GM23338 (cell line): ENCODE results near the gene TTC23. TPM values are rescaled to one million over a fixed set of nuclear protein-coding genes. Genes with fewer than 3 reads are reported as not detected.

ENCODE experiments used
- ATAC-seq: fragments of 200-7000 bp; cut with Tn5 transposase; 3 replicates; pipeline ENCODE4 v1.9.1; 2020
- DNase-seq: peaks from one replicate; pipeline ENCODE4 v3.0.0-alpha.2; 2015; ENCODE audit warnings: low spot score
- H2AFZ ChIP-seq: fragments of 200-600 bp; sonication (generic); 2 replicates; pipeline ENCODE4 v1.8.0; 2016; ENCODE audit warnings: antibody characterized with exemption, mild to moderate bottlenecking, moderate library complexity
- H3F3A ChIP-seq: fragments of 200-600 bp; sonication (generic); replicated peaks from 2 replicates; pipeline ENCODE4 v1.8.0; 2017; ENCODE audit warnings: antibody characterized with exemption, mixed run types, low read depth
- H3K27ac ChIP-seq: fragments of 200-600 bp; sonication (generic); 2 replicates; pipeline ENCODE4 v1.6.1; 2016; ENCODE audit warnings: low read depth
- H3K27me3 ChIP-seq: fragments of 200-600 bp; sonication (generic); 2 replicates; pipeline ENCODE4 v1.8.0; 2016; ENCODE audit warnings: mild to moderate bottlenecking, mixed run types, moderate library complexity; ENCODE audit not compliant: insufficient read depth
- H3K36me3 ChIP-seq: fragments of 200-600 bp; sonication (generic); 2 replicates; pipeline ENCODE4 v1.8.0; 2016; ENCODE audit warnings: mild to moderate bottlenecking; ENCODE audit not compliant: insufficient read depth
- H3K4me1 ChIP-seq: fragments of 200-600 bp; sonication (generic); 2 replicates; pipeline ENCODE4 v1.8.0; 2016; ENCODE audit warnings: mild to moderate bottlenecking, moderate library complexity; ENCODE audit not compliant: insufficient read depth
- H3K4me2 ChIP-seq: fragments of 200-600 bp; sonication (generic); 2 replicates; pipeline ENCODE4 v1.7.1; 2017; ENCODE audit warnings: mixed run types
- H3K4me3 ChIP-seq: fragments of 200-600 bp; sonication (generic); 2 replicates; pipeline ENCODE4 v1.6.1; 2016; ENCODE audit warnings: mixed run types
- H3K79me2 ChIP-seq: fragments of 200-600 bp; sonication (generic); replicated peaks from 2 replicates; pipeline ENCODE4 v1.8.0; 2017; ENCODE audit warnings: mild to moderate bottlenecking; ENCODE audit not compliant: insufficient read depth
- H3K9me2 ChIP-seq: fragments of 200-600 bp; sonication (generic); 2 replicates; pipeline ENCODE4 v1.8.0; 2017; ENCODE audit not compliant: insufficient read depth
- H4K20me1 ChIP-seq: fragments of 200-600 bp; sonication (generic); replicated peaks from 2 replicates; pipeline ENCODE4 v1.8.0; 2017; ENCODE audit warnings: mild to moderate bottlenecking; ENCODE audit not compliant: insufficient read depth
- H3K27ac Mint-ChIP-seq: 2 replicates; pipeline ENCODE4 v1.8.0; 2020; ENCODE audit warnings: inconsistent platforms, mild to moderate bottlenecking, moderate library complexity, mixed read lengths
- H3K27me3 Mint-ChIP-seq: 3 replicates; pipeline ENCODE4 v1.8.0; 2022; ENCODE audit warnings: low read depth, mild to moderate bottlenecking, moderate library complexity, mixed read lengths, inconsistent platforms; ENCODE audit not compliant: insufficient read depth, poor library complexity
- H3K36me3 Mint-ChIP-seq: 3 replicates; pipeline ENCODE4 v1.8.0; 2021; ENCODE audit warnings: low read depth, mild to moderate bottlenecking, inconsistent platforms, moderate library complexity, mixed read lengths
- H3K4me1 Mint-ChIP-seq: 3 replicates; pipeline ENCODE4 v1.8.0; 2020; ENCODE audit warnings: mild to moderate bottlenecking, inconsistent platforms, mixed read lengths
- H3K4me3 Mint-ChIP-seq: 3 replicates; pipeline ENCODE4 v1.8.0; 2021; ENCODE audit warnings: moderate library complexity, mild to moderate bottlenecking, inconsistent platforms, mixed read lengths
- H3K9me3 Mint-ChIP-seq: 3 replicates; pipeline ENCODE4 v1.8.0; 2020; ENCODE audit warnings: moderate library complexity, mild to moderate bottlenecking, inconsistent platforms, mixed read lengths
- CREB1 ChIP-seq: fragments of 250-450 bp; sonication (Bioruptor Pico); IDR thresholded peaks from 2 replicates; pipeline ENCODE4 v1.5.0; 2020; ENCODE audit warnings: low read depth, mild to moderate bottlenecking, moderate library complexity
- EZH2 ChIP-seq: fragments of 200-600 bp; sonication (generic); IDR thresholded peaks from one replicate; pipeline ENCODE4 v1.8.0; 2017; ENCODE audit warnings: antibody characterized with exemption, mild to moderate bottlenecking, low read depth; ENCODE audit not compliant: unreplicated experiment
- EZH2phosphoT487 ChIP-seq: fragments of 200-600 bp; sonication (generic); IDR thresholded peaks from one replicate; pipeline ENCODE4 v1.8.1; 2018; ENCODE audit warnings: antibody characterized with exemption; ENCODE audit not compliant: unreplicated experiment
- JUNB ChIP-seq: IDR thresholded peaks from one replicate; pipeline ENCODE4 v1.6.1; 2016; ENCODE audit warnings: antibody characterized with exemption; ENCODE audit not compliant: unreplicated experiment
- NANOG ChIP-seq: IDR thresholded peaks from 2 replicates; pipeline ENCODE4 v1.6.1; 2016; ENCODE audit warnings: antibody characterized with exemption, borderline replicate concordance
- POLR2AphosphoS5 ChIP-seq: IDR thresholded peaks from 2 replicates; pipeline ENCODE4 v1.6.1; 2016; ENCODE audit warnings: antibody characterized with exemption, low read depth
- STAT1 ChIP-seq: IDR thresholded peaks from one replicate; pipeline ENCODE4 v1.6.1; 2016; ENCODE audit warnings: antibody characterized with exemption; ENCODE audit not compliant: unreplicated experiment
- ZNF114 ChIP-seq: fragments of 250-450 bp; sonication (Bioruptor Pico); IDR thresholded peaks from 2 replicates; pipeline ENCODE4 v1.5.0; 2020; ENCODE audit warnings: mild to moderate bottlenecking, moderate library complexity
- ZNF331 ChIP-seq: fragments of 250-450 bp; sonication (Bioruptor Pico); IDR thresholded peaks from 2 replicates; pipeline ENCODE4 v1.5.0; 2020; ENCODE audit warnings: low read depth, mild to moderate bottlenecking, moderate library complexity
- polyA plus RNA-seq: library from polyadenylated mRNA; unstranded; fragments of >200 nt; fragmentation: Nextera tagmentation; extraction: Ambion mirVana; gene quantifications from 2 replicates; pipeline ENCODE4 v1.2.1, GENCODE V29; 2016
- total RNA-seq: library from RNA; depleted of rRNA; stranded (reverse); fragments of >200 nt; shearing (Covaris generic); gene quantifications from 2 replicates; pipeline ENCODE4 v1.2.3, GENCODE V29; 2014
- TF ChIP-seq, protein P1 (sequence below), 2 experiments: fragments of 200-600 bp in 1 of 2; sonication (generic) in 1 of 2; conservative IDR thresholded peaks; 2 replicates each; pipeline versions ENCODE4 v1.5.1 to v1.6.1; 2016 to 2017; ENCODE audit warnings: antibody characterized with exemption in 2 of 2, low read depth in 2 of 2, mild to moderate bottlenecking in 2 of 2, moderate library complexity in 1 of 2
- TF ChIP-seq, protein P2 (sequence below): IDR thresholded peaks from one replicate; pipeline ENCODE4 v1.6.1; 2018; ENCODE audit warnings: antibody characterized with exemption; ENCODE audit not compliant: unreplicated experiment
- TF ChIP-seq, protein P3 (sequence below): IDR thresholded peaks from 2 replicates; pipeline ENCODE4 v1.6.1; 2016; ENCODE audit warnings: antibody characterized with exemption
- TF ChIP-seq, protein P4 (sequence below): fragments of 250-450 bp; sonication (Bioruptor Pico); IDR thresholded peaks from 2 replicates; pipeline ENCODE4 v1.5.0; 2020; ENCODE audit warnings: mild to moderate bottlenecking, moderate library complexity

Gene TTC23
- total and polyA plus RNA-seq, 2 experiments from 2014 or later = 6.3 to 25.2 TPM

DNA sequence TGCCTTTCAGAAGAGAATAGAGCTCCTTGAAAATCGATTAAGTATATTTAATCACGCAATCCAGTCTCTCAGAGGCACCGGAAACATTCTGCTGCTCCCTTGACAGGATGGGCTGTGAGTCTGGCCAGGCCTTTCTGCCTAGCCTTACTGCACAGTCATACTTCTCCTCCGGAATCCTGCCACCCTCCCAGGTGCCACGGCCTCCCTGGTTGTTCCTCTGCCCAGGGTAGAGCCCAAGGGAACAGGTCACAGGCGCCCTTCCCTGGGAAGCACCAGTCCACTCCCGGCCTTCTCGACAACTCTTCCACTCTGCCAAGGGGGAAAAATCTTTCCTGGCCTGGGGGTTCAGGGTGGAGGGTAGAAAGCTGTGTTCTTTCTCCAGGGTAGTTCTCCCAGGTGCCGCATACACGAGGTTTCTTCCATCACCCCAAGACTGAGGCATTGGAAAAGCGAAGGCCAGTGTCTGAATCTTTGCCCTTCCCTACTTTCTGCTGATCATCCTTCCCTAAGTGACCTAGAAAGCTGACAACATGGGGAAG is 161.9 kb downstream of the TTC23 start:
- H3K4me3 ChIP-seq = no peak overlapping the region
- H3K4me2 ChIP-seq = no peak overlapping the region
- peaks cover 4% of the 10 kb centered on the region; the same call in 2 of the 3 replicates for H3K9me3 Mint-ChIP-seq
- no peaks in the 10 kb centered on the region for H3K27me3 ChIP-seq
- H3K4me1 Mint-ChIP-seq = peaks cover 11% of the 10 kb centered on the region
- H3K27ac ChIP-seq = no peak overlapping the region
- H3K4me1 ChIP-seq = peaks cover 11% of the 10 kb centered on the region
- H3K9me2 ChIP-seq = no peaks in the 10 kb centered on the region
- H3K27me3 Mint-ChIP-seq = peaks cover 5% of the 10 kb centered on the region
- no peak overlapping the region for H2AFZ ChIP-seq
- H3K36me3 ChIP-seq = 0 out of 2 replicates have a peak, but pooled peaks cover 2% of the 10 kb centered on the region
- DNase-seq (no peak), ATAC-seq (no peak)
- no peaks in the 10 kb centered on the region for H3F3A ChIP-seq
- H3K27ac Mint-ChIP-seq = no peak overlapping the region; the same call in 1 of the 2 replicates
- no peak overlapping the region for H3K4me3 Mint-ChIP-seq
- H4K20me1 ChIP-seq = no peaks in the 10 kb centered on the region
- peaks cover 3% of the 10 kb centered on the region; the same call in 2 of the 3 replicates for H3K36me3 Mint-ChIP-seq
- TF ChIP-seq JUNB = no peak
- no peak for TF ChIP-seq EZH2phosphoT487
- TF ChIP-seq STAT1 = no peak
- TF ChIP-seq EZH2 = no peak
- TF ChIP-seq POLR2AphosphoS5 = no peak
- no peak for TF ChIP-seq ZNF331 (CRISPR knock-in tag)
- TF ChIP-seq, protein P1, sequence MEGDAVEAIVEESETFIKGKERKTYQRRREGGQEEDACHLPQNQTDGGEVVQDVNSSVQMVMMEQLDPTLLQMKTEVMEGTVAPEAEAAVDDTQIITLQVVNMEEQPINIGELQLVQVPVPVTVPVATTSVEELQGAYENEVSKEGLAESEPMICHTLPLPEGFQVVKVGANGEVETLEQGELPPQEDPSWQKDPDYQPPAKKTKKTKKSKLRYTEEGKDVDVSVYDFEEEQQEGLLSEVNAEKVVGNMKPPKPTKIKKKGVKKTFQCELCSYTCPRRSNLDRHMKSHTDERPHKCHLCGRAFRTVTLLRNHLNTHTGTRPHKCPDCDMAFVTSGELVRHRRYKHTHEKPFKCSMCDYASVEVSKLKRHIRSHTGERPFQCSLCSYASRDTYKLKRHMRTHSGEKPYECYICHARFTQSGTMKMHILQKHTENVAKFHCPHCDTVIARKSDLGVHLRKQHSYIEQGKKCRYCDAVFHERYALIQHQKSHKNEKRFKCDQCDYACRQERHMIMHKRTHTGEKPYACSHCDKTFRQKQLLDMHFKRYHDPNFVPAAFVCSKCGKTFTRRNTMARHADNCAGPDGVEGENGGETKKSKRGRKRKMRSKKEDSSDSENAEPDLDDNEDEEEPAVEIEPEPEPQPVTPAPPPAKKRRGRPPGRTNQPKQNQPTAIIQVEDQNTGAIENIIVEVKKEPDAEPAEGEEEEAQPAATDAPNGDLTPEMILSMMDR (conservative IDR thresholded peaks at IDR 0.05; ENCODE audit: low read depth in 2 of 2) = no peak
- TF ChIP-seq NANOG = no peak
- TF ChIP-seq, protein P2, sequence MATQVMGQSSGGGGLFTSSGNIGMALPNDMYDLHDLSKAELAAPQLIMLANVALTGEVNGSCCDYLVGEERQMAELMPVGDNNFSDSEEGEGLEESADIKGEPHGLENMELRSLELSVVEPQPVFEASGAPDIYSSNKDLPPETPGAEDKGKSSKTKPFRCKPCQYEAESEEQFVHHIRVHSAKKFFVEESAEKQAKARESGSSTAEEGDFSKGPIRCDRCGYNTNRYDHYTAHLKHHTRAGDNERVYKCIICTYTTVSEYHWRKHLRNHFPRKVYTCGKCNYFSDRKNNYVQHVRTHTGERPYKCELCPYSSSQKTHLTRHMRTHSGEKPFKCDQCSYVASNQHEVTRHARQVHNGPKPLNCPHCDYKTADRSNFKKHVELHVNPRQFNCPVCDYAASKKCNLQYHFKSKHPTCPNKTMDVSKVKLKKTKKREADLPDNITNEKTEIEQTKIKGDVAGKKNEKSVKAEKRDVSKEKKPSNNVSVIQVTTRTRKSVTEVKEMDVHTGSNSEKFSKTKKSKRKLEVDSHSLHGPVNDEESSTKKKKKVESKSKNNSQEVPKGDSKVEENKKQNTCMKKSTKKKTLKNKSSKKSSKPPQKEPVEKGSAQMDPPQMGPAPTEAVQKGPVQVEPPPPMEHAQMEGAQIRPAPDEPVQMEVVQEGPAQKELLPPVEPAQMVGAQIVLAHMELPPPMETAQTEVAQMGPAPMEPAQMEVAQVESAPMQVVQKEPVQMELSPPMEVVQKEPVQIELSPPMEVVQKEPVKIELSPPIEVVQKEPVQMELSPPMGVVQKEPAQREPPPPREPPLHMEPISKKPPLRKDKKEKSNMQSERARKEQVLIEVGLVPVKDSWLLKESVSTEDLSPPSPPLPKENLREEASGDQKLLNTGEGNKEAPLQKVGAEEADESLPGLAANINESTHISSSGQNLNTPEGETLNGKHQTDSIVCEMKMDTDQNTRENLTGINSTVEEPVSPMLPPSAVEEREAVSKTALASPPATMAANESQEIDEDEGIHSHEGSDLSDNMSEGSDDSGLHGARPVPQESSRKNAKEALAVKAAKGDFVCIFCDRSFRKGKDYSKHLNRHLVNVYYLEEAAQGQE = no peak
- no peak for TF ChIP-seq CREB1 (CRISPR knock-in tag)
- TF ChIP-seq, protein P3, sequence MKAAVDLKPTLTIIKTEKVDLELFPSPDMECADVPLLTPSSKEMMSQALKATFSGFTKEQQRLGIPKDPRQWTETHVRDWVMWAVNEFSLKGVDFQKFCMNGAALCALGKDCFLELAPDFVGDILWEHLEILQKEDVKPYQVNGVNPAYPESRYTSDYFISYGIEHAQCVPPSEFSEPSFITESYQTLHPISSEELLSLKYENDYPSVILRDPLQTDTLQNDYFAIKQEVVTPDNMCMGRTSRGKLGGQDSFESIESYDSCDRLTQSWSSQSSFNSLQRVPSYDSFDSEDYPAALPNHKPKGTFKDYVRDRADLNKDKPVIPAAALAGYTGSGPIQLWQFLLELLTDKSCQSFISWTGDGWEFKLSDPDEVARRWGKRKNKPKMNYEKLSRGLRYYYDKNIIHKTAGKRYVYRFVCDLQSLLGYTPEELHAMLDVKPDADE = no peak
- TF ChIP-seq ZNF114 (CRISPR knock-in tag) = no peak
- TF ChIP-seq, protein P4, sequence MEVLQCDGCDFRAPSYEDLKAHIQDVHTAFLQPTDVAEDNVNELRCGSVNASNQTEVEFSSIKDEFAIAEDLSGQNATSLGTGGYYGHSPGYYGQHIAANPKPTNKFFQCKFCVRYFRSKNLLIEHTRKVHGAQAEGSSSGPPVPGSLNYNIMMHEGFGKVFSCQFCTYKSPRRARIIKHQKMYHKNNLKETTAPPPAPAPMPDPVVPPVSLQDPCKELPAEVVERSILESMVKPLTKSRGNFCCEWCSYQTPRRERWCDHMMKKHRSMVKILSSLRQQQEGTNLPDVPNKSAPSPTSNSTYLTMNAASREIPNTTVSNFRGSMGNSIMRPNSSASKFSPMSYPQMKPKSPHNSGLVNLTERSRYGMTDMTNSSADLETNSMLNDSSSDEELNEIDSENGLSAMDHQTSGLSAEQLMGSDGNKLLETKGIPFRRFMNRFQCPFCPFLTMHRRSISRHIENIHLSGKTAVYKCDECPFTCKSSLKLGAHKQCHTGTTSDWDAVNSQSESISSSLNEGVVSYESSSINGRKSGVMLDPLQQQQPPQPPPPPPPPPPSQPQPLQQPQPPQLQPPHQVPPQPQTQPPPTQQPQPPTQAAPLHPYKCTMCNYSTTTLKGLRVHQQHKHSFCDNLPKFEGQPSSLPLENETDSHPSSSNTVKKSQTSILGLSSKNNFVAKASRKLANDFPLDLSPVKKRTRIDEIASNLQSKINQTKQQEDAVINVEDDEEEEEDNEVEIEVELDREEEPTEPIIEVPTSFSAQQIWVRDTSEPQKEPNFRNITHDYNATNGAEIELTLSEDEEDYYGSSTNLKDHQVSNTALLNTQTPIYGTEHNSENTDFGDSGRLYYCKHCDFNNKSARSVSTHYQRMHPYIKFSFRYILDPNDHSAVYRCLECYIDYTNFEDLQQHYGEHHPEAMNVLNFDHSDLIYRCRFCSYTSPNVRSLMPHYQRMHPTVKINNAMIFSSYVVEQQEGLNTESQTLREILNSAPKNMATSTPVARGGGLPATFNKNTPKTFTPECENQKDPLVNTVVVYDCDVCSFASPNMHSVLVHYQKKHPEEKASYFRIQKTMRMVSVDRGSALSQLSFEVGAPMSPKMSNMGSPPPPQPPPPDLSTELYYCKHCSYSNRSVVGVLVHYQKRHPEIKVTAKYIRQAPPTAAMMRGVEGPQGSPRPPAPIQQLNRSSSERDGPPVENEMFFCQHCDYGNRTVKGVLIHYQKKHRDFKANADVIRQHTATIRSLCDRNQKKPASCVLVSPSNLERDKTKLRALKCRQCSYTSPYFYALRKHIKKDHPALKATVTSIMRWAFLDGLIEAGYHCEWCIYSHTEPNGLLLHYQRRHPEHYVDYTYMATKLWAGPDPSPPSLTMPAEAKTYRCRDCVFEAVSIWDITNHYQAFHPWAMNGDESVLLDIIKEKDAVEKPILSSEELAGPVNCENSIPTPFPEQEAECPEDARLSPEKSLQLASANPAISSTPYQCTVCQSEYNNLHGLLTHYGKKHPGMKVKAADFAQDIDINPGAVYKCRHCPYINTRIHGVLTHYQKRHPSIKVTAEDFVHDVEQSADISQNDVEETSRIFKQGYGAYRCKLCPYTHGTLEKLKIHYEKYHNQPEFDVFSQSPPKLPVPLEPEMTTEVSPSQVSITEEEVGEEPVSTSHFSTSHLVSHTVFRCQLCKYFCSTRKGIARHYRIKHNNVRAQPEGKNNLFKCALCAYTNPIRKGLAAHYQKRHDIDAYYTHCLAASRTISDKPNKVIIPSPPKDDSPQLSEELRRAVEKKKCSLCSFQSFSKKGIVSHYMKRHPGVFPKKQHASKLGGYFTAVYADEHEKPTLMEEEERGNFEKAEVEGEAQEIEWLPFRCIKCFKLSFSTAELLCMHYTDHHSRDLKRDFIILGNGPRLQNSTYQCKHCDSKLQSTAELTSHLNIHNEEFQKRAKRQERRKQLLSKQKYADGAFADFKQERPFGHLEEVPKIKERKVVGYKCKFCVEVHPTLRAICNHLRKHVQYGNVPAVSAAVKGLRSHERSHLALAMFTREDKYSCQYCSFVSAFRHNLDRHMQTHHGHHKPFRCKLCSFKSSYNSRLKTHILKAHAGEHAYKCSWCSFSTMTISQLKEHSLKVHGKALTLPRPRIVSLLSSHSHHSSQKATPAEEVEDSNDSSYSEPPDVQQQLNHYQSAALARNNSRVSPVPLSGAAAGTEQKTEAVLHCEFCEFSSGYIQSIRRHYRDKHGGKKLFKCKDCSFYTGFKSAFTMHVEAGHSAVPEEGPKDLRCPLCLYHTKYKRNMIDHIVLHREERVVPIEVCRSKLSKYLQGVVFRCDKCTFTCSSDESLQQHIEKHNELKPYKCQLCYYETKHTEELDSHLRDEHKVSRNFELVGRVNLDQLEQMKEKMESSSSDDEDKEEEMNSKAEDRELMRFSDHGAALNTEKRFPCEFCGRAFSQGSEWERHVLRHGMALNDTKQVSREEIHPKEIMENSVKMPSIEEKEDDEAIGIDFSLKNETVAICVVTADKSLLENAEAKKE (CRISPR knock-in tag) = no peak
- no peaks in the 10 kb centered on the region for H3K79me2 ChIP-seq
